ENCODE data around the gene RAB9A. TPM values are rescaled to one million over a fixed set of nuclear protein-coding genes. Genes with fewer than 3 reads are reported as not detected.

Gene RAB9A
- total and polyA plus RNA-seq, 9 of the 15 experiments (the other 6 are each of a cell fraction or from before 2014, with no cell fraction given) = 13.5 to 20.8 (median 17.7) TPM

DNA sequence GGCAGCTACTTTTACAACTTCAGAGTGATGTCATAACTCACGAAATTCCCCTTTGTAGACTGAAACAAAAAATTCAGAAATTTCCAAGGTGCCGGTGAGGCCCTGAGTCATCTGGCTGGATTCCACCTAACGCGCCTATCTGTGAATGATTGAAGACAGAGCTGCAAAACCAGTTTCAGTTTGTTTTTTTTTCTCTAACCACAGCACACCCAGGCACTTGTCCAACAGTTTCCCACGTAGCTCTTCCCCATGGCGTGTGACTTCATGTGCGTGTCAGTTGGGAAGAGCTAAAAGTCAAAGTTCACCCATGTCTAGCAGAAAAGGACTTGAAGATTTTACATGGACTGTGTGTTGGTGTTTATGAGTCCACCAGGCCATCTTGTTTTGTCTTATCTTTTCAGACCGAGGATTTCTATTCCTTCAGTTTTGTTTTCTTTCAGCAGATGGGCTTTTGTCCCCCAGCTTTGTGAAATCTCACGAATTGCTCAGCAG is 19.6 kb upstream of the RAB9A start (continued):
- TF ChIP-seq, protein P1, sequence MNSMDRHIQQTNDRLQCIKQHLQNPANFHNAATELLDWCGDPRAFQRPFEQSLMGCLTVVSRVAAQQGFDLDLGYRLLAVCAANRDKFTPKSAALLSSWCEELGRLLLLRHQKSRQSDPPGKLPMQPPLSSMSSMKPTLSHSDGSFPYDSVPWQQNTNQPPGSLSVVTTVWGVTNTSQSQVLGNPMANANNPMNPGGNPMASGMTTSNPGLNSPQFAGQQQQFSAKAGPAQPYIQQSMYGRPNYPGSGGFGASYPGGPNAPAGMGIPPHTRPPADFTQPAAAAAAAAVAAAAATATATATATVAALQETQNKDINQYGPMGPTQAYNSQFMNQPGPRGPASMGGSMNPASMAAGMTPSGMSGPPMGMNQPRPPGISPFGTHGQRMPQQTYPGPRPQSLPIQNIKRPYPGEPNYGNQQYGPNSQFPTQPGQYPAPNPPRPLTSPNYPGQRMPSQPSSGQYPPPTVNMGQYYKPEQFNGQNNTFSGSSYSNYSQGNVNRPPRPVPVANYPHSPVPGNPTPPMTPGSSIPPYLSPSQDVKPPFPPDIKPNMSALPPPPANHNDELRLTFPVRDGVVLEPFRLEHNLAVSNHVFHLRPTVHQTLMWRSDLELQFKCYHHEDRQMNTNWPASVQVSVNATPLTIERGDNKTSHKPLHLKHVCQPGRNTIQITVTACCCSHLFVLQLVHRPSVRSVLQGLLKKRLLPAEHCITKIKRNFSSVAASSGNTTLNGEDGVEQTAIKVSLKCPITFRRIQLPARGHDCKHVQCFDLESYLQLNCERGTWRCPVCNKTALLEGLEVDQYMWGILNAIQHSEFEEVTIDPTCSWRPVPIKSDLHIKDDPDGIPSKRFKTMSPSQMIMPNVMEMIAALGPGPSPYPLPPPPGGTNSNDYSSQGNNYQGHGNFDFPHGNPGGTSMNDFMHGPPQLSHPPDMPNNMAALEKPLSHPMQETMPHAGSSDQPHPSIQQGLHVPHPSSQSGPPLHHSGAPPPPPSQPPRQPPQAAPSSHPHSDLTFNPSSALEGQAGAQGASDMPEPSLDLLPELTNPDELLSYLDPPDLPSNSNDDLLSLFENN (IDR thresholded peaks at IDR 0.05; ENCODE audit: low read depth in 2 of 2, low read length in 2 of 2) = no peak
- TF ChIP-seq ZNF583 (CRISPR knock-in tag; IDR thresholded peaks at IDR 0.05) (no peak), CHD4 (IDR thresholded peaks at IDR 0.05; ENCODE audit: insufficient read depth, insufficient replicate concordance, low read depth, low read length, poor library complexity, severe bottlenecking) (no peak), TBP (optimal IDR thresholded peaks at IDR 0.05; ENCODE audit: low read depth, low read length) (no peak), MEIS2 (IDR thresholded peaks at IDR 0.05; ENCODE audit: partially characterized antibody) (peak; percentile 73), DPF2 (IDR thresholded peaks at IDR 0.05) (peak; percentile 79; the same call in 1 of the 2 replicates), NFRKB (IDR thresholded peaks at IDR 0.05; ENCODE audit: low read depth) (peak; percentile 46; the same call in 1 of the 2 replicates), PHF20 (IDR thresholded peaks at IDR 0.05; ENCODE audit: partially characterized antibody) (no peak), TRIM28 (IDR thresholded peaks at IDR 0.05) (0 out of 2 replicates have a peak, but pooled peaks have one; percentile 16), ZNF263 (CRISPR knock-in tag; IDR thresholded peaks at IDR 0.05; ENCODE audit: borderline replicate concordance) (no peak)
- TF ChIP-seq, protein P2, sequence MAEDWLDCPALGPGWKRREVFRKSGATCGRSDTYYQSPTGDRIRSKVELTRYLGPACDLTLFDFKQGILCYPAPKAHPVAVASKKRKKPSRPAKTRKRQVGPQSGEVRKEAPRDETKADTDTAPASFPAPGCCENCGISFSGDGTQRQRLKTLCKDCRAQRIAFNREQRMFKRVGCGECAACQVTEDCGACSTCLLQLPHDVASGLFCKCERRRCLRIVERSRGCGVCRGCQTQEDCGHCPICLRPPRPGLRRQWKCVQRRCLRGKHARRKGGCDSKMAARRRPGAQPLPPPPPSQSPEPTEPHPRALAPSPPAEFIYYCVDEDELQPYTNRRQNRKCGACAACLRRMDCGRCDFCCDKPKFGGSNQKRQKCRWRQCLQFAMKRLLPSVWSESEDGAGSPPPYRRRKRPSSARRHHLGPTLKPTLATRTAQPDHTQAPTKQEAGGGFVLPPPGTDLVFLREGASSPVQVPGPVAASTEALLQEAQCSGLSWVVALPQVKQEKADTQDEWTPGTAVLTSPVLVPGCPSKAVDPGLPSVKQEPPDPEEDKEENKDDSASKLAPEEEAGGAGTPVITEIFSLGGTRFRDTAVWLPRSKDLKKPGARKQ (CRISPR knock-in tag; IDR thresholded peaks at IDR 0.05) = no peak
- TF ChIP-seq, protein P3, sequence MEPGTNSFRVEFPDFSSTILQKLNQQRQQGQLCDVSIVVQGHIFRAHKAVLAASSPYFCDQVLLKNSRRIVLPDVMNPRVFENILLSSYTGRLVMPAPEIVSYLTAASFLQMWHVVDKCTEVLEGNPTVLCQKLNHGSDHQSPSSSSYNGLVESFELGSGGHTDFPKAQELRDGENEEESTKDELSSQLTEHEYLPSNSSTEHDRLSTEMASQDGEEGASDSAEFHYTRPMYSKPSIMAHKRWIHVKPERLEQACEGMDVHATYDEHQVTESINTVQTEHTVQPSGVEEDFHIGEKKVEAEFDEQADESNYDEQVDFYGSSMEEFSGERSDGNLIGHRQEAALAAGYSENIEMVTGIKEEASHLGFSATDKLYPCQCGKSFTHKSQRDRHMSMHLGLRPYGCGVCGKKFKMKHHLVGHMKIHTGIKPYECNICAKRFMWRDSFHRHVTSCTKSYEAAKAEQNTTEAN (CRISPR knock-in tag; IDR thresholded peaks at IDR 0.05) = no peak
- TF ChIP-seq, protein P4, sequence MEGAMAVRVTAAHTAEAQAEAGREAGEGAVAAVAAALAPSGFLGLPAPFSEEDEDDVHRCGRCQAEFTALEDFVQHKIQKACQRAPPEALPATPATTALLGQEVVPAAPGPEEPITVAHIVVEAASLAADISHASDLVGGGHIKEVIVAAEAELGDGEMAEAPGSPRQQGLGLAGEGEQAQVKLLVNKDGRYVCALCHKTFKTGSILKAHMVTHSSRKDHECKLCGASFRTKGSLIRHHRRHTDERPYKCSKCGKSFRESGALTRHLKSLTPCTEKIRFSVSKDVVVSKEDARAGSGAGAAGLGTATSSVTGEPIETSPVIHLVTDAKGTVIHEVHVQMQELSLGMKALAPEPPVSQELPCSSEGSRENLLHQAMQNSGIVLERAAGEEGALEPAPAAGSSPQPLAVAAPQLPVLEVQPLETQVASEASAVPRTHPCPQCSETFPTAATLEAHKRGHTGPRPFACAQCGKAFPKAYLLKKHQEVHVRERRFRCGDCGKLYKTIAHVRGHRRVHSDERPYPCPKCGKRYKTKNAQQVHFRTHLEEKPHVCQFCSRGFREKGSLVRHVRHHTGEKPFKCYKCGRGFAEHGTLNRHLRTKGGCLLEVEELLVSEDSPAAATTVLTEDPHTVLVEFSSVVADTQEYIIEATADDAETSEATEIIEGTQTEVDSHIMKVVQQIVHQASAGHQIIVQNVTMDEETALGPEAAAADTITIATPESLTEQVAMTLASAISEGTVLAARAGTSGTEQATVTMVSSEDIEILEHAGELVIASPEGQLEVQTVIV (CRISPR knock-in tag; IDR thresholded peaks at IDR 0.05; ENCODE audit: borderline replicate concordance) = no peak
- TF ChIP-seq, protein P5, sequence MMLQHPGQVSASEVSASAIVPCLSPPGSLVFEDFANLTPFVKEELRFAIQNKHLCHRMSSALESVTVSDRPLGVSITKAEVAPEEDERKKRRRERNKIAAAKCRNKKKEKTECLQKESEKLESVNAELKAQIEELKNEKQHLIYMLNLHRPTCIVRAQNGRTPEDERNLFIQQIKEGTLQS (IDR thresholded peaks at IDR 0.05) = peak; percentile 76
- TF ChIP-seq, protein P5 (CRISPR knock-in tag; conservative IDR thresholded peaks at IDR 0.05) = no peak
- TF ChIP-seq, protein P6, sequence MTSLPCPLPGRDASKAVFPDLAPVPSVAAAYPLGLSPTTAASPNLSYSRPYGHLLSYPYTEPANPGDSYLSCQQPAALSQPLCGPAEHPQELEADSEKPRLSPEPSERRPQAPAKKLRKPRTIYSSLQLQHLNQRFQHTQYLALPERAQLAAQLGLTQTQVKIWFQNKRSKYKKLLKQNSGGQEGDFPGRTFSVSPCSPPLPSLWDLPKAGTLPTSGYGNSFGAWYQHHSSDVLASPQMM (CRISPR knock-in tag; IDR thresholded peaks at IDR 0.05) = no peak
